SK-N-SH (cell line): Measurements from ENCODE around the gene STRA8.

Experiments
- NFIC ChIP-seq: IDR thresholded peaks from 2 replicates; pipeline ENCODE4 v1.4.0; 2012; ENCODE audit warnings: borderline replicate concordance
- SIN3A ChIP-seq: IDR thresholded peaks from 2 replicates; pipeline ENCODE4 v1.6.1; 2012; ENCODE audit warnings: low read depth, mild to moderate bottlenecking, low read length, moderate library complexity, borderline replicate concordance

DNA sequence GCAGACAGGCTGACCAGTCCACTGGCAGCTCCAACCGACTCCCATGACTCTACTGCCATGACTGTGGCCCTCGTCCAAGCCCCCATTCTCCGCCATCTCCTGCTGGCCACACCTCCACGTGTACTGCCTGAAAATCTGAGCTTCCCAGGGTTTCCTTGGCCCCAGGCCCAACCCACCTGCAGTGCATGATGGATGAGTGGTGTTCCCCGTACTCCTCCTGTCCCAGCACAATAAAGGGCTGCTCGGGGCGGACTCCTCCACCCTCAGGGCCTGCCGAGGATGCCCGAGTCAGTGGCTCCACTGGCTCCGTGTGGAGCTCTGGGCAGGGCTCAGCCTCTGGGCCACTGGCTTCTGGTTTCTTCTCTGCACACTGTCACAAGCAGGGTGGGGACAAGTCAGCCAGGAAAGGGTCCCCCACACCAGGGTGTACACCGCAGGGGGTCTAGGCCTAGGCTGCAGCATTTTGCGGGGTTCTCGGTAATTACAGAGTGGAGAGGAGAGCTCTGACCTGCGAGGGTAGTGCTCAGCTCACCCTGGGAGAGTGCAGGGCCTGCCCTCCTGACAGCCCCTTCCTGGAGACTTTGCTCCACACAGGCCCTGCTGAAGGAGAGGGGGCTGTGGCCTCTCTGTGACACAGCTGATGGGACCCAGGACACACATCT lies 37.5 kb upstream of the STRA8 start:
- TF ChIP-seq SIN3A (no peak), NFIC (no peak)
